COR-L47 (cell line): Measurements from ENCODE around the gene CAPN15.

Source experiments
- DNase-seq: peaks from one replicate; lab custom pipeline; 2025; lab: John Stamatoyannopoulos, UW

The CAPN15 gene

GRCh38 chr16:578232-578869 lies 50.8 kb downstream of the CAPN15 start:
- no peak for DNase-seq

- DNase-seq, result no peak
Measured at GRCh38 chr16:578870-579405, 51.4 kb downstream of the CAPN15 start.

- DNase-seq, result no peak
Measured at GRCh38 chr16:580141-580945, 52.8 kb downstream of the CAPN15 start.

- DNase-seq, result no peak
Measured at GRCh38 chr16:580946-581498, 53.5 kb downstream of the CAPN15 start.

GRCh38 chr16:582218-582613 lies 54.7 kb downstream of the CAPN15 start:
- no peak for DNase-seq

- DNase-seq, result no peak
Measured at GRCh38 chr16:582614-583331, 55.3 kb downstream of the CAPN15 start.

GRCh38 chr16:583470-583814 lies 55.9 kb downstream of the CAPN15 start:
- DNase-seq, result no peak

- DNase-seq, result no peak
Measured at GRCh38 chr16:583815-584591, 56.5 kb downstream of the CAPN15 start.

- DNase-seq, result peak; percentile 32
Measured at GRCh38 chr16:585351-585750, 57.8 kb downstream of the CAPN15 start.

- no peak for DNase-seq
Measured at GRCh38 chr16:586047-586644, 58.6 kb downstream of the CAPN15 start.

GRCh38 chr16:586645-587590 lies 59.4 kb downstream of the CAPN15 start:
- no peak for DNase-seq

- peak; percentile 31 for DNase-seq
Measured at GRCh38 chr16:588639-588888, 61.1 kb downstream of the CAPN15 start.

GRCh38 chr16:588889-589657 lies 61.6 kb downstream of the CAPN15 start:
- DNase-seq, result peak; percentile 95

GRCh38 chr16:589658-590187 lies 62.2 kb downstream of the CAPN15 start, which contains the start of gene RAB40C:
TSS of gene RAB40C (plus strand) at chr16:590066. CDS start at chr16:590292, 226 bp downstream.
- peak; percentile 98 for DNase-seq

GRCh38 chr16:590188-590814 lies 62.8 kb downstream of the CAPN15 start:
- DNase-seq, result no peak

GRCh38 chr16:590815-591200 lies 63.3 kb downstream of the CAPN15 start:
- DNase-seq, result no peak

GRCh38 chr16:591231-591630 lies 63.7 kb downstream of the CAPN15 start:
- no peak for DNase-seq

GRCh38 chr16:591892-592517 lies 64.5 kb downstream of the CAPN15 start:
- DNase-seq, result no peak
